Neural progenitor cell (in vitro differentiated cells): ENCODE data around the gene TLNRD1. TPM values are rescaled to one million over a fixed set of nuclear protein-coding genes. Genes with fewer than 3 reads are reported as not detected.

Source experiments
- DNase-seq: peaks from one replicate; pipeline ENCODE4 v3.0.0-alpha.2; 2016; ENCODE audit warnings: low spot score
- H2AFZ ChIP-seq: fragments of 200-600 bp; sonication (generic); replicated peaks from 2 replicates; pipeline ENCODE4 v1.6.1; 2016; ENCODE audit warnings: antibody characterized with exemption
- H3F3A ChIP-seq: fragments of 200-600 bp; sonication (generic); 2 replicates; pipeline ENCODE4 v1.6.1; 2016; ENCODE audit warnings: antibody characterized with exemption, low read depth
- H3K27ac ChIP-seq: fragments of 200-600 bp; sonication (generic); 2 replicates; pipeline ENCODE4 v1.5.1; 2016; ENCODE audit warnings: mild to moderate bottlenecking
- H3K27me3 ChIP-seq: fragments of 200-600 bp; sonication (generic); 2 replicates; pipeline ENCODE4 v1.6.1; 2016; ENCODE audit warnings: mild to moderate bottlenecking, moderate library complexity
- H3K36me3 ChIP-seq: fragments of 200-600 bp; sonication (generic); 2 replicates; pipeline ENCODE4 v1.5.1; 2016
- H3K4me1 ChIP-seq: fragments of 200-600 bp; sonication (generic); 2 replicates; pipeline ENCODE4 v1.6.1; 2016; ENCODE audit warnings: mixed run types
- H3K4me2 ChIP-seq: fragments of 200-600 bp; sonication (generic); 2 replicates; pipeline ENCODE4 v1.6.1; 2016
- H3K4me3 ChIP-seq: fragments of 200-600 bp; sonication (generic); 2 replicates; pipeline ENCODE4 v1.5.1; 2016
- H3K79me2 ChIP-seq: fragments of 200-600 bp; sonication (generic); 2 replicates; pipeline ENCODE4 v1.6.1; 2016; ENCODE audit warnings: low read depth
- H3K9ac ChIP-seq: fragments of 200-600 bp; sonication (generic); 2 replicates; pipeline ENCODE4 v1.6.1; 2016
- H3K9me3 ChIP-seq: fragments of 200-600 bp; sonication (generic); 2 replicates; pipeline ENCODE4 v1.5.1; 2016; ENCODE audit warnings: low read depth
- H4K20me1 ChIP-seq: fragments of 200-600 bp; sonication (generic); 2 replicates; pipeline ENCODE4 v1.6.1; 2016; ENCODE audit warnings: low read depth
- H3K27ac Mint-ChIP-seq: 3 replicates; pipeline ENCODE4 v1.8.0; 2021; ENCODE audit warnings: mixed read lengths
- H3K27me3 Mint-ChIP-seq: 2 replicates; pipeline ENCODE4 v1.8.0; 2022; ENCODE audit warnings: low read depth, mild to moderate bottlenecking, inconsistent platforms, moderate library complexity, mixed read lengths; ENCODE audit not compliant: insufficient read depth
- H3K36me3 Mint-ChIP-seq: 3 replicates; pipeline ENCODE4 v1.8.0; 2021; ENCODE audit warnings: mixed read lengths
- H3K4me1 Mint-ChIP-seq: 3 replicates; pipeline ENCODE4 v1.8.0; 2021; ENCODE audit warnings: mixed read lengths
- H3K4me3 Mint-ChIP-seq: 3 replicates; pipeline ENCODE4 v1.8.0; 2021; ENCODE audit warnings: mild to moderate bottlenecking, moderate library complexity, mixed read lengths
- H3K9me3 Mint-ChIP-seq: 3 replicates; pipeline ENCODE4 v1.8.0; 2020; ENCODE audit warnings: mixed read lengths
- EZH2 ChIP-seq: fragments of 200-600 bp; sonication (generic); IDR thresholded peaks from 2 replicates; pipeline ENCODE4 v1.6.1; 2017; ENCODE audit warnings: antibody characterized with exemption, mild to moderate bottlenecking, moderate library complexity
- EZH2phosphoT487 ChIP-seq: fragments of 200-600 bp; sonication (generic); IDR thresholded peaks from 2 replicates; pipeline ENCODE4 v1.6.1; 2017; ENCODE audit warnings: antibody characterized with exemption
- total RNA-seq: library from RNA; depleted of rRNA; stranded (reverse); fragments of >200 nt; gene quantifications from 2 replicates; pipeline ENCODE4 v1.2.3, GENCODE V29; 2015; ENCODE audit warnings: low replicate concordance
- TF ChIP-seq, protein P1 (sequence below): fragments of 200-600 bp; sonication (generic); IDR thresholded peaks from 2 replicates; pipeline ENCODE4 v1.5.1; 2017; ENCODE audit warnings: antibody characterized with exemption, mild to moderate bottlenecking

TLNRD1 gene
- 7.3 and 27.3 TPM in 2 replicates for total RNA-seq

DNA sequence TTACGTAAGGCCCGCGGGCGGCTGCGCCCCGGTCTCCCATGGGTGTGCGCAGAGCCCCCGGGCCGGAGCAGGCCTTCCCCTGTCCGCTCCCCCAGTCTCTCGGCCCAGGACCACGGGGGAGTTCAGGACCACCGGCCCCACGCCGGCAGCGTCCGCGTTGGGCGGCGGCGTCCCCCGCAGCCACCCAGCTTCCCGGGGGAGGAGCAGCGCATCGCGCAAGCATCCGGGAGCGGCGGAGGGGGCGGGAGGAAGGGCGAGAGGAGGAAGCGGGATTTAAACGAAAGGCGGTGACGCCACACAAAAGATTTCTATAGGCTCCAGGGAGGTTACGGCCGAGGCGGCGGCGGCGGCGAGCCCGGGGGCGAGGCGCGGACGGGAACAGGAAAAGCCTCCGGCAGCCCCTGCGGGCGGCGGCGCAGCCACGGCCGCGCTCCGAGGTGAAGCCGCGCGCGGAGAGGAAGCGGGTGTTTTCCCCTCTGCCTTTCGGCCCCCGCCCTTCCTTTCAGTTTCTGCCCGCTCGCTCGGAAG lies at the start of gene TLNRD1:
TLNRD1 (plus strand) TSS at position 300 of the 528 bp plus-strand sequence. CDS start 1,349 bp downstream, outside the sequence.
- peaks cover 22% of the 10 kb centered on the region for H3K4me1 Mint-ChIP-seq
- peaks cover 10% of the 10 kb centered on the region for H3K4me1 ChIP-seq
- H3K9ac ChIP-seq: peak within 1 kb of the TSS; percentile 67
- H3K4me3 Mint-ChIP-seq: peak within 1 kb of the TSS; percentile 95
- H2AFZ ChIP-seq: peak within 1 kb of the TSS; percentile 79
- H3F3A ChIP-seq: peaks cover 10% of the 10 kb centered on the region
- peaks cover 28% of the 10 kb centered on the region for H4K20me1 ChIP-seq
- H3K36me3 ChIP-seq: peaks cover 4% of the 10 kb centered on the region
- DNase-seq: peak; percentile 94
- H3K27me3 ChIP-seq: peaks cover 30% of the 10 kb centered on the region
- H3K27ac Mint-ChIP-seq: peak within 1 kb of the TSS; percentile 99
- peak within 1 kb of the TSS; percentile 59 for H3K27ac ChIP-seq
- H3K4me3 ChIP-seq: peak within 1 kb of the TSS; percentile 100
- peaks cover 5% of the 10 kb centered on the region for H3K9me3 Mint-ChIP-seq
- TF ChIP-seq EZH2phosphoT487: peak; percentile 45
- TF ChIP-seq, protein P1, sequence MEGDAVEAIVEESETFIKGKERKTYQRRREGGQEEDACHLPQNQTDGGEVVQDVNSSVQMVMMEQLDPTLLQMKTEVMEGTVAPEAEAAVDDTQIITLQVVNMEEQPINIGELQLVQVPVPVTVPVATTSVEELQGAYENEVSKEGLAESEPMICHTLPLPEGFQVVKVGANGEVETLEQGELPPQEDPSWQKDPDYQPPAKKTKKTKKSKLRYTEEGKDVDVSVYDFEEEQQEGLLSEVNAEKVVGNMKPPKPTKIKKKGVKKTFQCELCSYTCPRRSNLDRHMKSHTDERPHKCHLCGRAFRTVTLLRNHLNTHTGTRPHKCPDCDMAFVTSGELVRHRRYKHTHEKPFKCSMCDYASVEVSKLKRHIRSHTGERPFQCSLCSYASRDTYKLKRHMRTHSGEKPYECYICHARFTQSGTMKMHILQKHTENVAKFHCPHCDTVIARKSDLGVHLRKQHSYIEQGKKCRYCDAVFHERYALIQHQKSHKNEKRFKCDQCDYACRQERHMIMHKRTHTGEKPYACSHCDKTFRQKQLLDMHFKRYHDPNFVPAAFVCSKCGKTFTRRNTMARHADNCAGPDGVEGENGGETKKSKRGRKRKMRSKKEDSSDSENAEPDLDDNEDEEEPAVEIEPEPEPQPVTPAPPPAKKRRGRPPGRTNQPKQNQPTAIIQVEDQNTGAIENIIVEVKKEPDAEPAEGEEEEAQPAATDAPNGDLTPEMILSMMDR: no peak
- TF ChIP-seq EZH2: peak; percentile 41
- peak within 1 kb of the TSS; percentile 94 for H3K4me2 ChIP-seq
- no peaks in the 10 kb centered on the region for H3K9me3 ChIP-seq
- H3K79me2 ChIP-seq: peaks cover 36% of the 10 kb centered on the region
- peaks cover 15% of the 10 kb centered on the region for H3K36me3 Mint-ChIP-seq
- H3K27me3 Mint-ChIP-seq: peaks cover 2% of the 10 kb centered on the region

DNA sequence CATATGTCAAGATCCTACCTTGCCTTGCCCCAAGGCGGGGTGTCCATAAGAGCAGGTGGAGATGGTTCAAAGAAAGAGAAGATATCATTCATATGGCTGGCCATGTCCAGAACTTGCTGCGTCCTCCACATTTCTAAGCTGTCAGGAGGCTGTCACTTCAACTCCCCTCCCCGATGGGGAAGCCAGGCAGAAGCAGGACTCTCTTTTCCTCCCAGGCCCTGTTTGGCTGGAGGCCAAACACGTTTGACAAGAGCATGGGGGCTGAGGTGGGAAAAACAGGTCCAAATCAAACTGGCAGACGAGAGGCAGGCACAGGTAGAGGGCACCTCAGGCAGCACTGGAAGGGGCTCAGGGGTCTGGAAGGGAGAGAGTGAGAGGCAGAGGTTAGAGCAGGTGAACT lies 48.8 kb upstream of the TLNRD1 start:
- Histone ChIP-seq H3K9ac (no peak overlapping the region), H3K27ac (no peak overlapping the region), H3F3A (no peaks in the 10 kb centered on the region), H3K4me2 (no peak overlapping the region), H2AFZ (no peak overlapping the region), H3K4me1 (peaks cover 11% of the 10 kb centered on the region), H3K27me3 (no peaks in the 10 kb centered on the region), H3K9me3 (no peaks in the 10 kb centered on the region), H3K79me2 (no peaks in the 10 kb centered on the region), H4K20me1 (peaks cover 5% of the 10 kb centered on the region), H3K4me3 (no peak overlapping the region), H3K36me3 (no peaks in the 10 kb centered on the region)
- no peak for TF ChIP-seq EZH2
- TF ChIP-seq, protein P1: no peak
- TF ChIP-seq EZH2phosphoT487: no peak
- H3K4me3 Mint-ChIP-seq: no peak overlapping the region
- no peaks in the 10 kb centered on the region for H3K9me3 Mint-ChIP-seq
- peaks cover 30% of the 10 kb centered on the region for H3K4me1 Mint-ChIP-seq
- peaks cover 15% of the 10 kb centered on the region for H3K36me3 Mint-ChIP-seq
- peaks cover 2% of the 10 kb centered on the region for H3K27me3 Mint-ChIP-seq
- no peak overlapping the region for H3K27ac Mint-ChIP-seq
- DNase-seq: no peak

DNA sequence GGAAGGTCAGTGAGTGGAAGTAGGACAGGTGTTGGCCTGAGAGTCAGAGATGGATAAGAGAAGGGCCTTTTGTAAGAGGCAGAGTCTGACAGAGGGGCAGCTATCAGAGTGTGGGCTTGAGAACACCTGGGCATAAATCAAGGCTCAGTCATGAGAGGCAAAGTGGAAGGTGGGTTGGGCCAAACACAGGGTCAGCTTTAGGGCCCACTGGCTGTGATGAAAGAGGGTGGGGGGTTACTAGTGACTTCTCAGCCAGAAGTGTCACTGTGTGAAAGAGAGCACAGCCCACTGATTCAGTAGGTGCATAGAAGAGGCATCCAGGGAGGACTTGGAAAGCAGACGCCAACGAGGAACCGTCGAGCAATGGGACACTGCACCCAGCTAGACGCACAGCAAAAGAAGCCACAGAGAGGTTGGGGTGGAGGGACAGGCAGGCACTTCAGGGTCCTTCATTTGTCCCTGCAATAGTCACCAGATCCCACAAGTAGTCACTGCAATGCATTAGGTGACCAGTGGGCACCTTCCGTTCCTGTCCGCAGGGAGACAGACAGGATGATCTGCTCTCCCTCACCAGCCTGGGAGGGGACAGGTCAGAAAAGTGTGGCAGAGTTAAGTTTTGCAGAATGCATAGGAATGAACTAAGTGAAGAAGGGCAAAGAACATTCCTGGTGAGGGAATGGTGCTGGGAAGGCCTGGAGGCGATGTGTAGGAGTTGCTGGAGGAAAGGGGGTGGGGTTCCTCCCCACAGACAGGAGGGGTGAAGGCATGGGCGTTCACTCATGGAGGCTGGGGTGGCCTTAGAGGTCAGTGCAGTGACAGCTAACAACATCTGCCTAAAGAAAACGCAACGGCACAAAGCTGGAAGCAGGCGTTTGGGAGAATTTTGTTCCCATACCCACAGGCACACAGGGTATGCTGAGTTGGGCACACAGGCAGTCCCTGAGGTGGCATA lies 47.4 kb upstream of the TLNRD1 start:
- no peaks in the 10 kb centered on the region for H3K9me3 Mint-ChIP-seq

More for the DNA sequence above, 47.4 kb upstream of the TLNRD1 start:
- Histone ChIP-seq H3K9me3 (no peaks in the 10 kb centered on the region), H3K36me3 (no peaks in the 10 kb centered on the region), H3K4me3 (no peak overlapping the region), H3K4me2 (no peak overlapping the region), H2AFZ (no peak overlapping the region), H3K4me1 (peaks cover 15% of the 10 kb centered on the region), H3K79me2 (no peaks in the 10 kb centered on the region), H3K27me3 (no peaks in the 10 kb centered on the region), H3F3A (no peaks in the 10 kb centered on the region), H4K20me1 (peaks cover 5% of the 10 kb centered on the region), H3K27ac (no peak overlapping the region), H3K9ac (no peak overlapping the region)
- Mint-ChIP-seq H3K4me3 (no peak overlapping the region), H3K4me1 (peaks cover 32% of the 10 kb centered on the region), H3K27me3 (peaks cover 2% of the 10 kb centered on the region), H3K27ac (peak overlapping the region; percentile 18), H3K36me3 (peaks cover 13% of the 10 kb centered on the region)
- TF ChIP-seq EZH2: no peak
- no peak for TF ChIP-seq EZH2phosphoT487
- TF ChIP-seq, protein P1: no peak
- DNase-seq: no peak
